GM18907 (cell line): Measurements from ENCODE around the gene L3MBTL4.
A peak's percentile ranks its signal among the peaks of the same experiment; 100 is the strongest.
"Not testable (repeated sequence)": the region's sequence is repeated elsewhere in the genome, so short reads cannot be mapped to it uniquely, and the experiment has no call there.

Experiments
- ATAC-seq: cut with Tn5 transposase; IDR thresholded peaks from one replicate; pipeline ENCODE4 v1.9.1; 2021; ENCODE audit warnings: mild to moderate bottlenecking, moderate library complexity; ENCODE audit not compliant: unreplicated experiment

L3MBTL4 gene

GRCh38 chr18:6056171-6056910 lies 358.4 kb downstream of the L3MBTL4 start:
- ATAC-seq, result peak; percentile 65

- ATAC-seq, result no peak
Observed at GRCh38 chr18:6055711-6056110, 359.0 kb downstream of the L3MBTL4 start.

GRCh38 chr18:6054256-6054842 lies 360.4 kb downstream of the L3MBTL4 start:
- ATAC-seq, result no peak

DNA sequence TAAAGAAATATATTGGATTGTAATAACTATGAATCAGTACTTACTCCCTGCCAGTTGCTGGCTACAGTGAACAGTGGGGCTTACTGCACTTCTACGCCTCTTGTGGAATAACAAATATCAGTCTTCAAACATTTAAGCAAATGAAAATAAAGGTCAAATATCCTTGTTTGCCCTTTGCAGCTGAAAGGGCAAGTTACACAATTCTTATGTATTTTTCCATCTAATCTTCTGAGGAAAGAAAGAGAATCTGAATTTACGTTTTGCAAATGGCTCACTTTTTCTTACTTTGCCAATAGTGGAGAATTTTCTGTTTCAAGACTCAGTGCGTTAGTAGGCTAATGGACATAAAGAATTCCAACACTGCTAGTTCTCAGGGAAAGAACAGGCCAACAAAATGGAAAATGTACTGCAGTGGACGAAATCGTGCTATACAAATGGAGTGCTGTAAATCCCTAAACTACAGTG lies 362.2 kb downstream of the L3MBTL4 start:
- no peak for ATAC-seq

GRCh38 chr18:6047596-6047995 lies 367.1 kb downstream of the L3MBTL4 start:
- ATAC-seq, result not testable (repeated sequence)

- ATAC-seq, result no peak
Observed at GRCh38 chr18:6044773-6045172, 369.9 kb downstream of the L3MBTL4 start.

GRCh38 chr18:6044319-6044718 lies 370.4 kb downstream of the L3MBTL4 start:
- ATAC-seq, result no peak

GRCh38 chr18:6039055-6039454 lies 375.7 kb downstream of the L3MBTL4 start:
- ATAC-seq, result no peak

GRCh38 chr18:6031442-6031841 lies 383.3 kb downstream of the L3MBTL4 start:
- no peak for ATAC-seq

- ATAC-seq, result no peak
Observed at GRCh38 chr18:6031002-6031401, 383.7 kb downstream of the L3MBTL4 start.

DNA sequence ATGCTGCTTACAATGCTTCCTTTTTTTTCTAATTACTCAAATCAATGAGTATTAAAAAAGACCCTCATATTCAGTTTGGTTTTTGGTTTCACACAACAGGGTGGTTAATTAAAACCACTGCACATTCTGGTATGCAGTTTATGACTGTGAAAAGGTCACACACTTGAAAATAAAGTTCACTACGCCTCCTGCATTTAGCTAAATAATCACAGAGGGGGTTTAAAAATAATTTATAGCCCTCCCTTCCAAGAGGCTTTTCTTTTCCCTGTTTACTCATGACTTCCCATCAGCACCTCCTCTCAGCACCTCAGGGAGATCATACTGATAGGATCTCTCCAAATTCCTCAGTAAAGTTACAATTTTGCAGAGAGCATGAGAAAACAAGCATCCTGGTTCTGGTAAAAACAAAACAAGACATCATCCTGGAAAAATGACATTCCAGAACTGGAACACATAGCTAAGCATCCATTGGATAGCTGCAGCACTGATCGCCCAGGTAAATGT lies 389.9 kb downstream of the L3MBTL4 start:
- ATAC-seq, result no peak

DNA sequence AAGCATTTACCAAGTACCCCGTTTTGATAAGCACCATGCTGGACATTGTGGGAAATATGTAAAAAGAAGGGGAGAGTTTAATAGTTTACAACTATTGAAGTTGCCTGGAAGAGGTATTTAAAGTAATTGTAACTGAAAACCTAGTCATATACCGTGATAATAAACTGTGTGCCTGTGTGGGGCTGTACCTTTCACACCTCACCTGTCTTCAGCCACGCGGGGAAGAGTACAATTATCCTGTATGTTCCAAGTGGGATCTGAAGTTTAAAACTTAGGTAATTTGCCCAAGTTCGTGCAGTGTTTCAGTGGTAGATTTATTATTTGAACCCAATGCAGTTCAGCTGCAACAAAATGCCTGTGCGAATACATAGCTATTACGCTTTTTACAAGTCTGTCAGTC lies 391.2 kb downstream of the L3MBTL4 start:
- ATAC-seq, result no peak

GRCh38 chr18:6022845-6023244 lies 391.9 kb downstream of the L3MBTL4 start:
- ATAC-seq, result no peak

DNA sequence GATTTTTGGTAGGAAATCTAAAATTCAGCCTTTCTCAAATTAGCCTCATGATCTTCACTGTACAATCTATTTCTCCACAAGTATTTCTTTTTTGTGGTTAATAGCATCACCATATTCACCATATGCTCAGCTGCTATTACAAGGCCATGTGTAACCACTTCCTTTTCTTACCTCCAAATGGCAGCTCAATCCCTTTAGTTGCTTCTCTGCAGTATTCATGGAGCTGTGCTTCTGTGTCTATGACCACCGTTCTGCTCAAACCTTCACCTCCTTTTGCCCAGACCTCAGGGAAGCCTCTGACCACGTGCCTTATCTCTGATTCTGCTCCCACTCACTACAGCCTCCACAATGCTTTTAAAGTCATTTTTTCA lies 392.7 kb downstream of the L3MBTL4 start:
- peak; percentile 67 for ATAC-seq

- ATAC-seq, result peak; percentile 7
Observed at GRCh38 chr18:6021306-6022073, 393.2 kb downstream of the L3MBTL4 start.

GRCh38 chr18:6018671-6019070 lies 396.0 kb downstream of the L3MBTL4 start:
- no peak for ATAC-seq

DNA sequence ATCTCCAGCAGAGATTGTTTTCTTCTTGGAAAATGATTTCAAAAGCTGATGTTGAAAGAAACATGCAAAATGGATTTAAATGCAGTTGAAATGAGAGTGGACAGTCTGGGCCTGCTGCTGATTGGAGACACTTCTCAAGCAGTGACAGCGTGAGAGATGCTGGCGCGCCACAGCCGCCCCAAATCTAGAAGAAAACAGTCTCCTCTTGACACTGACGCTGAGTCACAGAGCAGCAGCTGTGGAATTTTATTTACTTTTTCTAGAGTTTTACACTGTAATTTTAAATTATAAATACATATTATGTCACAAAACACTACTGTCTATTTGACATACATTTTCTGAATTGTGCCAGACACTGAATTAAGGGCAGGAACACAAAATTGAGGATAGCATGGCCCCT lies 397.5 kb downstream of the L3MBTL4 start:
- no peak for ATAC-seq

GRCh38 chr18:6015364-6015763 lies 399.3 kb downstream of the L3MBTL4 start:
- no peak for ATAC-seq

DNA sequence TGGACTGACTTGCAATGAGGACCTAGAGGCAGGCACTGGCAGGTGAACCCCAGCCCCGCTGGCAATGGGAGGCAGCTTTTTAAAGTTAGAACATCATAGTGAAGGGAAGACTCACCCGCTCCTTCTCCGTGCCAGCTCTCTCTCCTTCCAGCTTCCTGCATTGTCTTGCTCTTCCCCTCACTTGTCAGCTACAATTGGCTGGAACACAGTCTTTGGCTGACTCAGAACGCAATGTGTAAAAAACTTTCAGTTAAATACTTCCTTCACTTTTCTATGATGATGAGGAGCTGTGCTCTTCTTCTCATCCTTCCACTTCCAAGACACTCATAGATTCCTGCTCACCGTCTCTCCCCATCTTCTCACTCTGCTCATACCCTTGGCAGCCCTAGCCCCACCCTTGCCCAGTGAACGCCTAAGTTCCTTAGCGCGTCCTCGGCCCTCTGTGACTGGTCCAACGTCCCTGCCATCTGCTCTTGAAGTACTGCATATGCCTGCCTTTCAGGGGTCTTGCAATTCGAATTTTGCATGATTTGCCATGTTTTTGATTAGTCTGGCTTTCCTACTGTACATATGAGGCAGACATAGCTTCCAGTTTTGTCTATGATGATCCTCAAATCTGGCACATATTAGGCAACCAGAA lies 401.4 kb downstream of the L3MBTL4 start:
- ATAC-seq, result no peak

DNA sequence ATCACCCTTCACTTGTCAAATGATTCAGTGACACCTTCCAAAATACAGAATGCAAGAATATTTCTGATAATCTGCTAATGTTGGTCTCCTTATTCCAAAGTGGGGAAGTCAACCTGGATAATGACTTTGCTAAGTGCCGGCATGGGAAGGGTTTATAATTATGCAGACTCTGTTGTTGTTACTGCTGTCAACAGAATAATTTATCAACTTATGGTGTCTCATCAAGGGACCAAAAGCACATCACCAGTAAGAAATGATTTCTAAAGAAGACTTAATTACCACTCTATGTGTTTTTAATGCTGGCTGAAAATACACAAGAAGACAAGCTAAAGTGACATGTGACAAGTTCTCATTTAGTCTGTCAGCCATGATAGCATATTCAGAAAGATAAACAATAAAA lies 403.8 kb downstream of the L3MBTL4 start:
- ATAC-seq, result no peak

GRCh38 chr18:6010284-6010683 lies 404.4 kb downstream of the L3MBTL4 start:
- no peak for ATAC-seq
